Measurements from ENCODE around the gene FAM174A.
"Not testable (repeated sequence)": the region's sequence is repeated elsewhere in the genome, so short reads cannot be mapped to it uniquely, and the experiment has no call there.

FAM174A gene

DNA sequence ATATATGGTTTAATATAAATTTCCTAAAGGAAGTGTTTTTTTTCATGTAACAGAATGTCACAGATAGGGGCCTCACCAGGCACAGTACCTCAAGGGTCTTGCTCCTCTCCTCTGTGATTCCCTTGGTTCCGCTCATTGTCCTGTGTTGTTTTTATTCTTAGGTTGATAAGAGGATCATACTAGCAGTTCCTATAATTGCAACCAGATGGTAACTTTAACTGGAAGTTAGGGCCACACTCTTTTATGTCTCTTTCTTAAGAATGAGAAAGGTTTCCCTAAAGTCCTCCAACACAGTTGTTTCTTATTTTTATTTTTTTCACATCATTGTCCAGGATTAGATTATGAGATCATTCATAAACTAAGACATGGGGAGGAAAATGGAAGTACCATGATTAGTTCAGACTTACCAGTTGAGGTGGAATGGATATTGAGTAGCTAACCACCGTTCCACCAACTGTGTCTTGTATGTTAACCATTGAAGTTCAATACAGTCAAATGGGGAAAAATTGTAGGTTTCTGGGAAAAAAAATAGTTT is 41.1 kb downstream of the FAM174A start:
- WGBS: 98% methylated on average over 2 of the region's 2 CpGs
- Histone ChIP-seq H3K9me3 (ENCODE audit: insufficient read depth, low read depth, low read length) (no peaks in the 10 kb centered on the region), H3K4me1 (ENCODE audit: insufficient read depth, low read length) (no peaks in the 10 kb centered on the region), H3K9ac (ENCODE audit: low read depth, low read length) (no peak overlapping the region), H3K27ac (ENCODE audit: low read depth, low read length) (no peak overlapping the region), H3K4me3 (ENCODE audit: low read length) (no peak overlapping the region), H3K27me3 (ENCODE audit: insufficient read depth, low read length) (no peaks in the 10 kb centered on the region), H3K36me3 (ENCODE audit: insufficient read depth, low read length) (no peaks in the 10 kb centered on the region)

GRCh38 chr5:100577506-100577905 is 42.3 kb downstream of the FAM174A start:
- Histone ChIP-seq H3K36me3 (ENCODE audit: insufficient read depth, low read length) (no peaks in the 10 kb centered on the region), H3K9me3 (ENCODE audit: insufficient read depth, low read depth, low read length) (no peaks in the 10 kb centered on the region), H3K4me1 (ENCODE audit: insufficient read depth, low read length) (no peaks in the 10 kb centered on the region), H3K27me3 (ENCODE audit: insufficient read depth, low read length) (no peaks in the 10 kb centered on the region), H3K27ac (ENCODE audit: low read depth, low read length) (no peak overlapping the region), H3K4me3 (ENCODE audit: low read length) (no peak overlapping the region), H3K9ac (ENCODE audit: low read depth, low read length) (no peak overlapping the region)
- no CpG with 5 or more reads among the region's 1 CpG for WGBS

DNA sequence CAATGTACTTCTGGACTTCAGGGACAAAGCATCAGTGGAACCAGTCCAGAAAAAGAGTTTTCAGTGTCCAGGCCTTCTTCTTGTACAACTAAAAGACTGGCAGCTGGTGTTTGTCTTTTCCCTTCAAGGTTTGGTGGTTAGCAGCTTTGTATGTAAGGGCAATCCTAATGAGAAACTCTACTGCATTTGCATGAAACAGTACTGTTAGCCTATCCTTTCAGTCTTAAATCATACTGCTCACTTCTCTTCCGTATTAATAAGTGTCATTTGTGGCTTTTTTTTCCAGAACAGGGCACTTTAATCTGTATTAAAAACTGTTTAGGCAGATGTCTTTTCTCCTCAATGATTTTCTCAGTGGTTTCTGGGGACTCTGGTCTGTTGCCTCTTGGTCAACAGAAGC is 48.9 kb downstream of the FAM174A start:
- Histone ChIP-seq H3K9me3 (ENCODE audit: insufficient read depth, low read depth, low read length) (no peaks in the 10 kb centered on the region), H3K36me3 (ENCODE audit: insufficient read depth, low read length) (no peaks in the 10 kb centered on the region), H3K4me1 (ENCODE audit: insufficient read depth, low read length) (no peaks in the 10 kb centered on the region), H3K27ac (ENCODE audit: low read depth, low read length) (no peak overlapping the region), H3K9ac (ENCODE audit: low read depth, low read length) (no peak overlapping the region), H3K27me3 (ENCODE audit: insufficient read depth, low read length) (no peaks in the 10 kb centered on the region), H3K4me3 (ENCODE audit: low read length) (no peak overlapping the region)
- whole genome bisulfite sequencing: 100% methylated on average over 1 of the region's 1 CpG

DNA sequence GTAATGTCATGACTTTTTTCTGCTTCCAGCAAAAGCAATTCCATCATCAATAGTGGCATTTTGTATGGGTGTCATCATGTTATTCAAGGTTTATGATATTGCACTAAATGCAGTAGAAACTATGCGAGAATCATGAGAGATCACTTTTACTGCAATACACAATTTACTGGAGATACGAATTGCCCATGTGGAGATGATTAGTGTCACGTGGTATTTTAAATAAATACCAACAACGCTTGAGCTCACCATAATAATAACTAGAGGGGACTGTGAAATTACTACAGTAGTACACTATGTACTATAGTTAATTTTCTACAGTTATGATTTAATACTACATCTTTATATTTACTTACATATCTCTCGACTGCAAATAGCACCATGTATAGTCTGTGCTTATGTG is 49.7 kb downstream of the FAM174A start:
- Histone ChIP-seq H3K36me3 (ENCODE audit: insufficient read depth, low read length) (no peaks in the 10 kb centered on the region), H3K27me3 (ENCODE audit: insufficient read depth, low read length) (no peaks in the 10 kb centered on the region), H3K9ac (ENCODE audit: low read depth, low read length) (no peak overlapping the region), H3K4me3 (ENCODE audit: low read length) (no peak overlapping the region), H3K27ac (ENCODE audit: low read depth, low read length) (no peak overlapping the region), H3K9me3 (ENCODE audit: insufficient read depth, low read depth, low read length) (no peaks in the 10 kb centered on the region), H3K4me1 (ENCODE audit: insufficient read depth, low read length) (no peaks in the 10 kb centered on the region)
- WGBS: 94% methylated on average over 2 of the region's 5 CpGs

DNA sequence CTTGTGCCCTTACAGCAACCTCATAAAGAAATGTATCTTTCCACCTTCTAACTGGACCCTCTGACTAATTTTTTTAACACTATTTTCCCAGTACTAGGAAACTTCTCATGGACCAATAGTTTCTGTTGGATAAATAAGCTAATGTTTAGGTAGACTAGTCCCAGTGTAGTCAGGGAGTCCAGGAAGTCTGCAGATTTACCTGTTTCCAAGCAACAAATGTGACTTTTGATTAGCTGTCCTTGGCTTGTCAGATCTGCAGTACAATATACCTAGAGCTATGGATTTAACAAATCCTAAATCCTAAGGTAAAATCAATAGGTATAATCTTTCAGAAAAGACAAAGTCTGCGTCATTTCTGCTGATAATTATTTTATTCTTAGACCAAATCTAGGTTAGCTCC is 55.7 kb downstream of the FAM174A start:
- no peak overlapping the region for H3K27ac ChIP-seq (ENCODE audit: low read depth, low read length)
- H3K9ac ChIP-seq (ENCODE audit: low read depth, low read length): no peak overlapping the region
- no peaks in the 10 kb centered on the region for H3K36me3 ChIP-seq (ENCODE audit: insufficient read depth, low read length)
- WGBS: 100% methylated on average over 1 of the region's 1 CpG
- no peaks in the 10 kb centered on the region for H3K27me3 ChIP-seq (ENCODE audit: insufficient read depth, low read length)
- no peak overlapping the region for H3K4me3 ChIP-seq (ENCODE audit: low read length)
- no peaks in the 10 kb centered on the region for H3K4me1 ChIP-seq (ENCODE audit: insufficient read depth, low read length)
- no peaks in the 10 kb centered on the region for H3K9me3 ChIP-seq (ENCODE audit: insufficient read depth, low read depth, low read length)

GRCh38 chr5:100595152-100595811 is 60.1 kb downstream of the FAM174A start:
- H3K27me3 ChIP-seq (ENCODE audit: insufficient read depth, low read length): no peaks in the 10 kb centered on the region
- H3K9ac ChIP-seq (ENCODE audit: low read depth, low read length): no peak overlapping the region
- H3K36me3 ChIP-seq (ENCODE audit: insufficient read depth, low read length): no peaks in the 10 kb centered on the region
- no peaks in the 10 kb centered on the region for H3K9me3 ChIP-seq (ENCODE audit: insufficient read depth, low read depth, low read length)
- no peaks in the 10 kb centered on the region for H3K4me1 ChIP-seq (ENCODE audit: insufficient read depth, low read length)
- no peak overlapping the region for H3K4me3 ChIP-seq (ENCODE audit: low read length)
- WGBS: 85% methylated on average over 6 of the region's 7 CpGs
- no peak overlapping the region for H3K27ac ChIP-seq (ENCODE audit: low read depth, low read length)

GRCh38 chr5:100595812-100596173 is 60.6 kb downstream of the FAM174A start:
- Histone ChIP-seq H3K4me3 (ENCODE audit: low read length) (no peak overlapping the region), H3K4me1 (ENCODE audit: insufficient read depth, low read length) (no peaks in the 10 kb centered on the region), H3K36me3 (ENCODE audit: insufficient read depth, low read length) (no peaks in the 10 kb centered on the region), H3K27ac (ENCODE audit: low read depth, low read length) (no peak overlapping the region), H3K9me3 (ENCODE audit: insufficient read depth, low read depth, low read length) (no peaks in the 10 kb centered on the region), H3K9ac (ENCODE audit: low read depth, low read length) (no peak overlapping the region), H3K27me3 (ENCODE audit: insufficient read depth, low read length) (no peaks in the 10 kb centered on the region)
- WGBS: 95% methylated on average over 3 of the region's 3 CpGs

DNA sequence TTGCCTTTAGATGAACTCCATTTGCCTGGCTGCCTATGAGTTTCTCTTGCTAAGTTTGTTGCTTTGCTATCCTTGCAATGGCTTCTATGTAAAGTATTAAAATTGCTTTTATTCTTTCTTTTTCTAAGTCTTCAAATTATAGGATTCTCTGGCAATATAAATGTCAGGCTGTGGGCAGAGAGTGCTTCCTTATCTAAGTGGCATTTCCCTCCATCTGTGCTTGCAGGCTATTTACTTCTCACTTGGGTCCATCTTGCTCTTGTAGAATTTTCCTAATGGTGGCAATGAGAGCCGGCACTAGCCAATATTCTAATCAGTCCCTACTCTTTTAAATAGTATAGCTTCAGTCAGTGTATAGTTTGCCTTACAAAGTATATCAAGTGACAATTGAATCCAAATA is 63.3 kb downstream of the FAM174A start:
- H3K36me3 ChIP-seq (ENCODE audit: insufficient read depth, low read length): no peaks in the 10 kb centered on the region
- H3K9me3 ChIP-seq (ENCODE audit: insufficient read depth, low read depth, low read length): no peaks in the 10 kb centered on the region
- no peak overlapping the region for H3K4me3 ChIP-seq (ENCODE audit: low read length)
- H3K9ac ChIP-seq (ENCODE audit: low read depth, low read length): no peak overlapping the region
- no CpG with 5 or more reads among the region's 1 CpG for WGBS
- no peak overlapping the region for H3K27ac ChIP-seq (ENCODE audit: low read depth, low read length)
- no peaks in the 10 kb centered on the region for H3K4me1 ChIP-seq (ENCODE audit: insufficient read depth, low read length)
- no peaks in the 10 kb centered on the region for H3K27me3 ChIP-seq (ENCODE audit: insufficient read depth, low read length)

- no peaks in the 10 kb centered on the region for H3K27me3 ChIP-seq (ENCODE audit: insufficient read depth, low read length)
- 88% methylated on average over 5 of the region's 5 CpGs for WGBS
- H3K9me3 ChIP-seq (ENCODE audit: insufficient read depth, low read depth, low read length): no peaks in the 10 kb centered on the region
Measured at GRCh38 chr5:100600298-100600994, 65.3 kb downstream of the FAM174A start.

DNA sequence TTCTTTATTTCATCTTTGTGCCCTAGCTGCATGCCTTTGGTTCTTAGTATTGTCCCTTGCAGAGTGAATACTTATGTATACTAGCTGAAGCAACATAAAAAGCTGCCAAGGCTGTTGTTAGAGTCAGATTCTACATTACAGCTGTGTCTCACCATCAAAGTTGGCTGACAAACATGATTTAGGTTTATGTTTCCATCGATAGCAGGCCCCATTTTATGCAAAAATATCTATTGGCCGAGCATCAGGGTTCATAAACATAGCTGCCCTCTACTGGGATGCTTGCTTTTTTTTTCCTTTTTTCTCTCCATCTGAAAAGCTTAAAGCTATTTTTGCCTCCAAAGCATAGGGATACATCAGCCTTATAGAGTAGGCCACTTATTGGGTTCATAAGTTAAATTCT is 68.0 kb downstream of the FAM174A start:
- H3K4me1 ChIP-seq (ENCODE audit: insufficient read depth, low read length): no peaks in the 10 kb centered on the region
- H3K27me3 ChIP-seq (ENCODE audit: insufficient read depth, low read length): no peaks in the 10 kb centered on the region
- WGBS: 91% methylated on average over 2 of the region's 2 CpGs
- H3K9ac ChIP-seq (ENCODE audit: low read depth, low read length): no peak overlapping the region
- H3K9me3 ChIP-seq (ENCODE audit: insufficient read depth, low read depth, low read length): no peaks in the 10 kb centered on the region
- H3K27ac ChIP-seq (ENCODE audit: low read depth, low read length): no peak overlapping the region
- no peak overlapping the region for H3K4me3 ChIP-seq (ENCODE audit: low read length)
- no peaks in the 10 kb centered on the region for H3K36me3 ChIP-seq (ENCODE audit: insufficient read depth, low read length)

More at GRCh38 chr5:100600298-100600994, 65.3 kb downstream of the FAM174A start:
- Histone ChIP-seq H3K4me3 (ENCODE audit: low read length) (no peak overlapping the region), H3K27ac (ENCODE audit: low read depth, low read length) (no peak overlapping the region), H3K4me1 (ENCODE audit: insufficient read depth, low read length) (no peaks in the 10 kb centered on the region), H3K9ac (ENCODE audit: low read depth, low read length) (no peak overlapping the region), H3K36me3 (ENCODE audit: insufficient read depth, low read length) (no peaks in the 10 kb centered on the region)

DNA sequence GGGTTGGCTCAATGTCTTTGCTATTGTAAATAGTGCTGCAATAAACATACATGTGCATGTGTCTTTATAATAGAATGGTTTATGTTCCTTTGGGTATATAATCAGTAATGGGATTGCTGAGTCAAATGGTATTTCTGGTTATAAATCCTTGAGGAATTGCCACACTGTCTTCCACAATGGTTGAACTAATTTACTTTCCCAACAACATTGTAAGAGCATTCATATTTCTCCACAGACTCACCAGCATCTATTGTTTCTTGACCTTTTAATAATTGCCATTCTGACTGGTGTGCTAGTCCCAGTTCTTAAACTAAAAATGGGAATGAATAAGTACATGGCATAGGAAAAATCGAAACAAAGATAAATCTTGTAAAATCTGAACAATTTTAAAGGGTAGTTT is 68.8 kb downstream of the FAM174A start:
- H3K4me1 ChIP-seq (ENCODE audit: insufficient read depth, low read length); H3K4me3 ChIP-seq (ENCODE audit: low read length); H3K9ac ChIP-seq (ENCODE audit: low read depth, low read length); H3K27me3 ChIP-seq (ENCODE audit: insufficient read depth, low read length); H3K36me3 ChIP-seq (ENCODE audit: insufficient read depth, low read length); H3K27ac ChIP-seq (ENCODE audit: low read depth, low read length); H3K9me3 ChIP-seq (ENCODE audit: insufficient read depth, low read depth, low read length): not testable (repeated sequence)
- 80% methylated on average over 1 of the region's 1 CpG for WGBS
